ENCODE results near the gene NEIL1. TPM values are rescaled to one million over a fixed set of nuclear protein-coding genes. Genes with fewer than 3 reads are reported as not detected.

Gene NEIL1
- total and polyA plus RNA-seq, 2 of the 8 experiments (the other 6 are each of a cell fraction or from before 2014, with no cell fraction given): 10.4 to 10.9 TPM

GRCh38 chr15:75349851-75350588, 3.2 kb downstream of the NEIL1 start (continued):
- TF ChIP-seq RNF2 (IDR thresholded peaks at IDR 0.05; ENCODE audit: borderline replicate concordance, low read depth, low read length, missing control alignments, poor library complexity, severe bottlenecking) (no peak), GTF2F1 (IDR thresholded peaks at IDR 0.05; ENCODE audit: borderline replicate concordance, low read depth, low read length) (no peak)
